HEK293T (cell line): Measurements from ENCODE around the gene MAP1LC3A.

Source experiments
- CTCF ChIA-PET: fragments of 350-600 bp; formaldehyde crosslinking; extraction: SDS; loops from one replicate; lab custom pipeline; 2021; ENCODE audit warnings: antibody characterized with exemption, inconsistent platforms; lab: Yijun Ruan, JAX
- POLR2A ChIA-PET: fragments of 350-600 bp; formaldehyde crosslinking; extraction: SDS; loops from one replicate; lab custom pipeline; 2020; ENCODE audit warnings: antibody characterized with exemption, inconsistent platforms; lab: Yijun Ruan, JAX
- DNase-seq: peaks from one replicate; pipeline ENCODE4 v3.0.0; 2012; ENCODE audit warnings: mixed read lengths; ENCODE audit errors: extremely low spot score
- ARNT ChIP-seq: fragments of 450-650 bp; IDR thresholded peaks from 2 replicates; pipeline ENCODE4 v1.6.1; 2017; ENCODE audit warnings: mild to moderate bottlenecking
- BHLHE40 ChIP-seq: fragments of 450-650 bp; IDR thresholded peaks from 2 replicates; pipeline ENCODE4 v1.6.1; 2016; ENCODE audit warnings: mild to moderate bottlenecking, moderate library complexity, borderline replicate concordance
- CTBP1 ChIP-seq: fragments of 450-650 bp; IDR thresholded peaks from 2 replicates; pipeline ENCODE4 v1.6.1; 2016; ENCODE audit warnings: borderline replicate concordance
- ELF4 ChIP-seq: fragments of 450-650 bp; IDR thresholded peaks from 2 replicates; pipeline ENCODE4 v1.6.1; 2017; ENCODE audit warnings: antibody characterized with exemption
- FOXA1 ChIP-seq: fragments of 450-650 bp; IDR thresholded peaks from 2 replicates; pipeline ENCODE4 v1.6.1; 2016; ENCODE audit warnings: mild to moderate bottlenecking
- FOXK2 ChIP-seq: fragments of 450-650 bp; IDR thresholded peaks from 2 replicates; pipeline ENCODE4 v1.6.1; 2016; ENCODE audit warnings: mild to moderate bottlenecking
- FOXM1 ChIP-seq: fragments of 450-650 bp; IDR thresholded peaks from 2 replicates; pipeline ENCODE4 v1.6.1; 2017; ENCODE audit warnings: mild to moderate bottlenecking, borderline replicate concordance
- HDGF ChIP-seq: fragments of 450-650 bp; IDR thresholded peaks from 2 replicates; pipeline ENCODE4 v1.6.1; 2017; ENCODE audit warnings: antibody characterized with exemption, borderline replicate concordance
- L3MBTL2 ChIP-seq: fragments of 450-650 bp; conservative IDR thresholded peaks from 2 replicates; pipeline ENCODE4 v1.6.1; 2016; ENCODE audit warnings: mild to moderate bottlenecking
- LEF1 ChIP-seq: fragments of 450-650 bp; IDR thresholded peaks from 2 replicates; pipeline ENCODE4 v1.6.1; 2017; ENCODE audit warnings: mild to moderate bottlenecking, borderline replicate concordance
- NFRKB ChIP-seq: fragments of 450-650 bp; IDR thresholded peaks from 2 replicates; pipeline ENCODE4 v1.6.1; 2016; ENCODE audit warnings: mild to moderate bottlenecking, moderate library complexity
- SP1 ChIP-seq: fragments of 450-650 bp; IDR thresholded peaks from 2 replicates; pipeline ENCODE4 v1.6.1; 2017
- SUZ12 ChIP-seq: fragments of 450-650 bp; IDR thresholded peaks from 2 replicates; pipeline ENCODE4 v1.6.1; 2016; ENCODE audit warnings: mild to moderate bottlenecking
- TARDBP ChIP-seq: fragments of 450-650 bp; IDR thresholded peaks from 2 replicates; pipeline ENCODE4 v1.6.1; 2016
- ZNF384 ChIP-seq: fragments of 450-650 bp; IDR thresholded peaks from 2 replicates; pipeline ENCODE4 v1.6.1; 2016
- TF ChIP-seq, protein P1 (sequence below): fragments of 450-650 bp; IDR thresholded peaks from 2 replicates; pipeline ENCODE4 v1.6.1; 2016

MAP1LC3A gene

DNA sequence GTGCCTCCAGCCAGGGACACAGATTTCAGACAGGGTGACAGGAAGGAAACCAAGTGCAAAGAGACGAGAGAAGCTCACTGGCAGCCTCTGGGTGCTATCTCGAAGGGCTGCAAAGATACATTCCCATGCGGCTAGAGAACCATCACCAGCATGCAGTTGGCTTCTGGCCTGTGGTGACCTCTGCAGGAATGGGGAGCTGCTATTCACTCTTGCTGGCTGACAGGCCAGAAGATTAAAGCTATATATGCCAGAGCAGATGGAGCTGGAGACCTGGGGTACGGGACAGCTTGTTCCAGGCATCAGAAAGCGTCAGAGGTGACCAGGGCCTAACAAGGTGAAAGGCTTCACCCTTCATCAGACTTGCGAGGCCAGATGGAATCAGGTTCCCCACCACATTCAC is 20.0 kb downstream of the MAP1LC3A start:
- TF ChIP-seq ELF4, result no peak
- no peak for TF ChIP-seq LEF1
- no peak for TF ChIP-seq HDGF
- TF ChIP-seq BHLHE40, result no peak
- TF ChIP-seq SUZ12, result no peak
- TF ChIP-seq CTBP1, result no peak
- TF ChIP-seq FOXM1, result no peak
- TF ChIP-seq TARDBP, result no peak
- no peak for TF ChIP-seq NFRKB
- no peak for TF ChIP-seq FOXK2
- TF ChIP-seq ZNF384, result no peak
- POLR2A ChIA-PET, result interaction anchor here (0.5 kb wide), 1 partner anchor 1075 kb away, joined by 3 read pairs; no protein-coding TSS in a partner anchor
- DNase-seq, result no peak
- CTCF ChIA-PET, result no interaction called here

DNA sequence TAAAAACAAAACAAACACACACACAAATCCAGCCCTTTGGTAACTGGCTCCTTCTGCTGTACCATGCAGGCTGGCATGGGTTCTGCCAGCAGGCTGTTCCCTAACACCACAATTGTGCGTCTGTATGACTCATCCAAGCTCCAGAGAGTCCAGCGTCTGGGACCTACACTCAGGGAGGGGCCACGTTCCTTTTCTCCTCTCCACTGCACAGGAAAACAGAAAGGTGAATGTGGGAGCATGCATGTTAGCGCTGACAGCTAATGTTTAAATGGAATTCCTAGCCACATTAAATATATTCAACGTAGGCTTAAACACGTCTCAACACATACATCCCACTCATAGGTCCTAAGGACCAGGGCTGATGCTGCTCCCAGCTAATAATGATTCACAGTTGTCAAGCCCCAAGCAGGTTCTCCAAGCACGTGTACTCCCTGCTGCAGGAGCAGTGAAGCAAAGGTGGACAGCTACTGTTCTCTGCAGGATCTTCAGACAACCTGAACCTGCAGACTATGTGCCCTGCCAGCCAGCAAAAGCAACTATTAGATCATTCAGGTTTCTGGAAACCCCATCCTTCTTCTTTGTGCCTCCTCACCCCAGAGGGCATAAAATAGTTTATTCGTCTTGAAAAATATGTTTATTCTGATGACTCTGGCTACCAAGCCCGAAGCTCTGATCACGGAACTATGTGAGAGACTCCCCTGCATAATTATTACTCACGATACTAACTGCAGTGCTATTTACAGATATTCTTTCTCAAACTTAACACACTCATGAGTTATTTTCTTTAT is 20.9 kb downstream of the MAP1LC3A start:
- no peak for DNase-seq
- CTCF ChIA-PET, result no interaction called here
- TF ChIP-seq CTBP1, result no peak
- no peak for TF ChIP-seq SUZ12
- TF ChIP-seq FOXM1, result no peak
- no peak for TF ChIP-seq FOXA1
- TF ChIP-seq, protein P1, sequence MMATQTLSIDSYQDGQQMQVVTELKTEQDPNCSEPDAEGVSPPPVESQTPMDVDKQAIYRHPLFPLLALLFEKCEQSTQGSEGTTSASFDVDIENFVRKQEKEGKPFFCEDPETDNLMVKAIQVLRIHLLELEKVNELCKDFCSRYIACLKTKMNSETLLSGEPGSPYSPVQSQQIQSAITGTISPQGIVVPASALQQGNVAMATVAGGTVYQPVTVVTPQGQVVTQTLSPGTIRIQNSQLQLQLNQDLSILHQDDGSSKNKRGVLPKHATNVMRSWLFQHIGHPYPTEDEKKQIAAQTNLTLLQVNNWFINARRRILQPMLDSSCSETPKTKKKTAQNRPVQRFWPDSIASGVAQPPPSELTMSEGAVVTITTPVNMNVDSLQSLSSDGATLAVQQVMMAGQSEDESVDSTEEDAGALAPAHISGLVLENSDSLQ, result no peak
- TF ChIP-seq ZNF384, result no peak
- POLR2A ChIA-PET, result no interaction called here

DNA sequence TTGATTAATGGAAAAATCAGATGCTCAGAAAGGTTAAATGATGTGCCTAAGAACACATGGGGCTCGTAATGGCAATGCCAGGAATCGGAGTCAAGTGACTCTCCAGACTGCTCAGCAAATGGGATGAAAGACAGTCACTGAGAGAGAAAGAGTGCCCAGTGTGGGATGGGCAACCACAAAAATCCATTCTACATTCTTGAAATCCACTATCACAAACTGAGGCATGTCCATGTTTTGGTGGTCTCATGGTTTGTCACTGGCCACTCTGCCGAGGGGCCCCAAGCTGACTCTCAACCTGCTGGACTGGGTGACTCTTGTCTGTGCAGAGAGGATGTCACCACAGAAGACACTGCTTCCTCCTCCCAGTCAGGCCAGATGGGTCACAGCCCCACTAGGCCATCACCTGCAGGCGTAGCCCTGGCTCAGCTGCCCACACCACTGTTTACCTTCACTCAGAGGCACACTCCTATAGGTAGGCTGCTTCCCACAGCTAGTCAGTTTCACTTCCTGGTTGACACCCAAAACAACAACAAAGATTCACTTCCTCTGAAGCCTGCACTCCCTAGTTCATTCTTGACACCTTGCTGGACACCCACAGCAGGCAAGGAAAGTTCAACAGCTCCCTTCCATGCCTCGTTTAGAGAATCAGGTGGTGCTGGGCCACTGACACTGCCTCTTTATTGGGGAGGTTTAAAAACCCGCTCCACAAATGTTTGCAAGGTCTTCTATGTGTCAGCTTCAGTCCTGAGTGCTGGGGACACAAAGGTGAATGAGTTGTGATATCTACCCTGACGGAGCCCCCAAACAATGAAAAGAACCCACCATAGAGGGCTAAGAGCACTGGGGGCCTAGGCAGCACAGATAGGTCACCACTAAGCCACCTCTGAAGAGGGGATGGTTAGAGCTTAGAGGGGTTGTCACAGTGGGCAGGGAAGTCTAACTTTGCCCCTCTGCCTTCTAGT is 21.7 kb downstream of the MAP1LC3A start:
- ChIA-PET POLR2A (no interaction called here), CTCF (no interaction called here)
- no peak for TF ChIP-seq NFRKB
- no peak for TF ChIP-seq TARDBP
- no peak for TF ChIP-seq L3MBTL2
- TF ChIP-seq ARNT, result no peak
- TF ChIP-seq SP1, result no peak
- no peak for TF ChIP-seq FOXM1
- TF ChIP-seq HDGF, result no peak
- no peak for TF ChIP-seq ELF4
- TF ChIP-seq, protein P1, result no peak
- no peak for TF ChIP-seq LEF1
- TF ChIP-seq FOXA1, result no peak
- no peak for TF ChIP-seq FOXK2
- no peak for TF ChIP-seq CTBP1
- TF ChIP-seq ZNF384, result no peak
- no peak for TF ChIP-seq BHLHE40
- no peak for DNase-seq

DNA sequence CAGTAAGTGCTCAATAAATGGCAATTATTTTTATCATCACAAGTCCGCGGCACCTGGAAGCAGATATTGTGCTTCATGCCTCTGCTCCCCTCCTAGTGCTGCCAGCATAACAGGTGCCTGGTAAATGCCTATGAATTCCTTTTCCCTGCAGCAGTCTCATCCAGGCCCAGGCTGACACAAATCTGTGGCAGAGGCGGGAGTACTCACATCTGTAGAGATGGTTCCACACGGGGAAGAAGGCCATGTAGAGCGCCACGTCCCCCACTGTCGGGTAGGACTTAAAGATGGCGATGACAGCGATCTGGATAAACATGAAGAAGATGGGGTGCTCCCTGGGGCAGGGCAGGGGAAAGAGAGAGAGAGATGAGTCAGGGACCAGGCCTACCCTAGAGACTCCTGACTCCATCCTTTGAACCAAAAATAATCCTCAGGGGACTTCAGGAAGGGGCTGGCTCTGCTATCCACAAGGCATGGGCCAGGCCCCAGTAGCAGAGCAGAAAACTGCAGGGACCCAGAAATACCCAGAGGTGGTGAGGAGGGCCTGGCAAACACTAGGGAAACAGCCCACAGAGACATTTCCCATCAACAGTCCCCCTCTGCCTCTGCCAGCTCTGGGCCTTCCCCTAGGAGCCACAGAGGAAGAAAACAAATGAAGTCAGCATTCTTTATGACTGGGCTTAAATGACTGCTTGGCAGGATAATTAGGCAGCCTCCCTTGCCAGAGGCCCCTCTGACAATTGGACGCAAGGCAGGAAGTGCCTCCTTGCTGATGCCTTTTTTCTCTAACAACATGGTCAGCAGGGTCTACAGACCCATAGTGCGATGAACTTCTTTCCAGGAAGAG is 23.0 kb downstream of the MAP1LC3A start:
- ChIA-PET POLR2A (no interaction called here), CTCF (no interaction called here)
- DNase-seq, result peak; percentile 22

DNA sequence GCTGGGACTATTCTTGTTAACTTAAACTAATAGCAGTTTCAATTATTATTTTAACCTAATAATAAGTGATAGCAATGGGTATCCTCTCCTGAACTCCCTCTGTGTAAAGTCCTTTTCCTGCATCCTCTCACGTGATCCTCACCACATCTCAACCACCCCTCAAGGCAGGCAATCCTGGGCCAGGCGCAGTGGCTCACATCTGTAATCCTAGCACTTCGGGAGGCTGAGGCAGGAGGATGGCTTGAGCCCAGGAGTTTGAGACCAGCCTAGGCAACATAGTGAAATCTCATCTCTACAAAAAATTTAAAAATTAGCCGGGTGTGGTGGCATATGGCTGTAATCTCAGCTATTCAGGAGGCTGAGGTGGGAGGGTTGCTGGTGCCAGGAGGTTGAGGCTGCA is 23.7 kb downstream of the MAP1LC3A start:
- CTCF ChIA-PET, result no interaction called here
- TF ChIP-seq HDGF (no peak), ZNF384 (no peak), BHLHE40 (no peak), SUZ12 (no peak), FOXM1 (no peak), LEF1 (no peak), SP1 (no peak), ELF4 (no peak), ARNT (no peak)
- TF ChIP-seq, protein P1, result no peak
- POLR2A ChIA-PET, result interaction anchor here (1.0 kb wide), 1 partner anchor 95 kb away, joined by 3 read pairs; the partner anchor contains the start of gene PIGU
- no peak for DNase-seq

More for the DNA sequence above, 23.0 kb downstream of the MAP1LC3A start:
- TF ChIP-seq SUZ12 (no peak), FOXA1 (no peak), HDGF (no peak), ARNT (no peak), FOXK2 (no peak)
- TF ChIP-seq, protein P1, result no peak
